Measurements from ENCODE around the gene SPTBN1.

Gene SPTBN1

DNA sequence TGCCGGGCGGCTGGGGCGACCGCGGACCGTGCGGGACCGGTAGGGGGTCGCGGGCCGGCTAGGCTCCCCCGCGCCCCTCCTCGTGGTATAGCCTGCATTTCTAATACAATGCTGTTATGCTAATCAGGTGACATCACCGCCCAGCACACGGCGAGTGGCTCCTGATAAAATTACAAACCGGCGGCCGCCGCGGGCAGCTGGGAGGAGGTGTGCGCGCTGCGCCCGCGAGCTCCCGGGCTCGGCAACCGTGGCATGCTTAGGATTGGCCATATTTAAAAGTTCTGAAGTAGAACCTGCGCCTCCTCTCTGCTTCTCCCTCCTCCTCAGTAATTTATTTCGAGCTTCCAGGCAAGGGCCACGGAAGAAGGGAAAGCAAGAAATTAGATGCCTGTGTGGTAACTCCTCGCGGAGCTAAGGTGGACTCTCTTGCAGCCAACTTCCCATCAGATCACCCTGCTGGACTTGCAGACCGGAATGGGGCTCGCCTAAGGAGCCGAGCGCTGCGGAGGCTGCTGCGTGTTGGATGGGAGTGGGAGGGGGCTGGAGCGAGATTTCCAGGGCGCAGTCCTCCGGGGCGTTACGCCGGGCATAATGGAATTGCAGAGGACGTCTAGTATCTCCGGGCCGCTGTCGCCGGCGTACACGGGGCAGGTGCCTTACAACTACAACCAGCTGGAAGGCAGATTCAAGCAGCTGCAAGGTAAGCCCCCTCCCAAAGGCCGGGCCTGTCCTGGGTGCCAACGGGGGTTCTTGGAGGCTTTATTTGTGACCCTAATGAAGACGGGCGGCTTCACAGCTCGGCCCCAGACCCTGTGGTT is 102.3 kb downstream of the SPTBN1 start:
- DNase-seq, result peak; percentile 85

DNA sequence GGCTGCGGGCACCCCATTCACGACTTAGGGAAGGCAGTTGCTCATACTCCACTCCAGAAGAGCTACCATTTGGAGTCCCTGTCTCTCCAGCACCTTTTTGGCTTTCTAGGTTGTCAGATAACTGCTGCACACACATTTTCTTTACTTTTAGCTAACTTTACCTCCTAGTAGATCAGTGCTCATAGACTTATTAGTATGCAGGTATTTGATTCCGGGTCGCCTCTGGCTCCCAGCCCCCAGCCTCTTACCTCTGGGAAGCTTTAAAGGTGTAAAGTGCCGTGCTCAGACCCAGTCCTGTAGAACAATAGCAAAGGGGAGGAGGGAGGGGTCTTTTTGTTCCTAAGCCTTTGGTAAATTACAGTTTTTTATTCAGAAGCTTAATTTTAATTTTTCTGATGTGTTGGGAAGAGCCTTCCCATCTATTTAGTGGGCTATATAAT is 102.9 kb downstream of the SPTBN1 start:
- DNase-seq, result no peak

DNA sequence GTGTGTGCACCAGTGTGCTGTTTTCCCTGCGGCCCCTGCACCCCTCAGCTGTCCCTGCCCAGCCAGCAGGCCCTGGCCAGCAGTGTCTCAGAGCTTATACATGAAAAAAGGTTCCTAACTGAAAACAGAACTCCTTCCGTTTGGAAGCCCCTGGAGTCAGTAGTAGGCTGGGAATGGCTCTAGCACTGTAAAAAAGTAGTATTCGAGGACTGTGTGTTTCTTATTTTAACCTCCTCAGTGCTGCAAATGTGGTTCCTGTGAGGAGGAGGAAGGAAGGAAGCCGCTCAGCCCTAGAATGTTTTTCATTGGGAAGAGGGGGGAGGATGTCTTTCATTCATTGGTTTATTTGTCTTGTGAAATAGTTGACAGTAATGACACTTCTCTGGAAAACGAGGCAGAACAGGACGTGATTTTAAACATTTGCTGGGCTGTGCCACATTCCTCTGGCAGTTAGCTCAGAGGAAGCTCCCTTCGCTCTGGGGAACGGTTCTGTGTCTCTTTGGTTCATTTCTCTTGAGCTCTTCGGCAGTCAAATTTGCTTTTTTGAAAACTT is 103.5 kb downstream of the SPTBN1 start:
- DNase-seq, result no peak

DNA sequence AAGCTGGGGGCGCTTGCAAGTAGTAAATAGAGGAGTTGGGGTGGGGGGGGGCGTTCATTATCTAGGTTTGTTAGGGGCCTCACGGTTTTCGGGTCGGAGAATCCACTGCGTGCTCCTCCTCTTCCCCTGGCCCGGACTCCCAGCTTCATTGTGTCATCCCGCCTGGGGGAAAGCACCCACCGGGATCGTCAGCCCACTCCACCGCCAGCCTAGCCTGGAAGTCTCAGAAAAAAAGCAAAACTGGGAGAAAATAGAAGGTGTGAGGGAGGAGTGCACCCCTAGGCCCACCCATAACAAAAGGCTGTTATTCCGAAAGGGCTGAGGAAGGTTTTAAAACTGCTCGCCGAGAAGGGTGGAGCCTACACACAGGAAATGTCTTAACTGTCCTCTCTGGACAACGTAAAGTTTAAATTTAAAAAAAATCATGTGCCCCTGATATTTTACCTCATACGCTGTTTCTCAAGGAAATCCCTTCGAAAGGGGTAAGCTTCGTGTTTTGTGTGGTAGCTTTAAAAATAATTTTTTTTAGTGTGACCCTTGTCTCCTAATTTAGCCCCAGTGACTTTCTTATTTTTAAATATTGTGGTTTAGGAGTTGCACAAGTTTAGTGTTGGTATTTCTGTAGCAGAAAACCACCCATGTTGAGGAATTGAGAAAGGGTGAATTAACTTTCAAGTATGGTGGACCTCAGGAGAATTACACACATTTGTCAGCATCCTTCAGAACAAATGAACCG is 104.2 kb downstream of the SPTBN1 start:
- DNase-seq, result no peak

GRCh38 chr2:54561010-54561409 is 104.9 kb downstream of the SPTBN1 start:
- DNase-seq, result no peak

DNA sequence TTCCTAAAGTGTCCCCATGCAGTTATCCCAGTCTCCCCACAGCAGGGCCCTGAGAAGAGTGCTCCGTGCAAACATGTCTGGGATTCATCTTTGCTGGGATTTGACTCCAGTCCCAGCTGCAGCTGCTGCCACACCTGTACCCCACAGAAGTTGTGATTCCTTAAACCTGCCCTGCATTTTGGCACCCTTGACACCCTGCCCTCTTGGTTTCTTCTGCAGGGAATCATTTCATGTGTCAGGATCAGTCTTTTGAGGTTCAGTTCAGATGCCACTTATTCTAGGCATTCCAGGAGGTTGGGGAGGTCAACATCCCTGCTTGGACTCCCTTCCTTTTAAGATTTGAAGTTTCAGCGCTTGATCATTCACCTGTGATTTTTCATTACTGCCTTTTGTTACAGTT is 108.3 kb downstream of the SPTBN1 start:
- DNase-seq, result no peak

GRCh38 chr2:54565551-54565950 is 109.4 kb downstream of the SPTBN1 start:
- DNase-seq, result no peak

DNA sequence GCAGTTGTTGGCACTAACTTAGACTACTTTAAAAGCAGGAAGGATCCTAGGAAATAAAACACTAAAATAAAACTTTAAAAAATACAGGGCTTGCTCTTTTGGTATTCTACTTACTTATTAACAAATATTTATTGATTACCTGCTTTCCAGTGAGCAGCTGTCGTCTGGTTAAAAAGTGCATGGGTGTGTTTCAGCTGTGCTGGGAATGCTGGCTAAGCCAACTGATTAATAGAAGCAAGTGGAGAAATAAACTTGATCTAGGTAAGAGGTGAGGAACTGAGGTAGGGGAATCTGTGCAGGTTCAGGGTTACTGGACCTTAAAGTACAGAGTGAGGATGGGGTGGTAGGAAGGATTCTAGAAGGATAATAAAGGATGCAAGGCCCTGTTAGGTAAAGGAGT is 110.8 kb downstream of the SPTBN1 start:
- DNase-seq, result no peak

- no peak for DNase-seq
Measured at GRCh38 chr2:54568876-54569321, 112.8 kb downstream of the SPTBN1 start.

DNA sequence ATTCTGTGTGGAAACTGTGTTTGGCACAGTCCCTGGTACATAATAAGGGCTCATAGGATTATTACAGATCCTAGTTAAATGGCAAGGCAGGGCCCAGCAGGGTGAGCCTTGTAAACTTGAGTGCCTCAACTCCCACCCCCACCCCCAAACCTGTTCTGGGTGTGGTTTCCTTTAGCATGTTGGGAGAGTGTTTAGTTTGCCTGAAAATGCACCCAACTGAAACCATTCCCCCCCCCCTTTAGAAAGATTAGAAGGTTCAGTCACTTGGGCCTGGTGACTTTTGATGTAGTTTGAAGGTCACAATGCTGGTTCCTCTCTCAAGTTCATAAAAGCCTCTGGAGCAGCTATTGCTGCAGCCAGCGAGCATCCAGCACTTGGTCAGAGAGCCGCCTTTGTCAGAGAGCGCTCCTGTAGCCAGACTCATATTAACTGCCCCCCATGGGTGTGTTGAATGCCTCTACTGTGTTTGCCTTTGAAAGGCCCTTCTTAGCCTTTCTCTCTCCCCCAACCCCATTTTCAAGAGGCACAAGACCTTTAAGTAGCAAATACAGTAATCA is 113.7 kb downstream of the SPTBN1 start:
- no peak for DNase-seq

DNA sequence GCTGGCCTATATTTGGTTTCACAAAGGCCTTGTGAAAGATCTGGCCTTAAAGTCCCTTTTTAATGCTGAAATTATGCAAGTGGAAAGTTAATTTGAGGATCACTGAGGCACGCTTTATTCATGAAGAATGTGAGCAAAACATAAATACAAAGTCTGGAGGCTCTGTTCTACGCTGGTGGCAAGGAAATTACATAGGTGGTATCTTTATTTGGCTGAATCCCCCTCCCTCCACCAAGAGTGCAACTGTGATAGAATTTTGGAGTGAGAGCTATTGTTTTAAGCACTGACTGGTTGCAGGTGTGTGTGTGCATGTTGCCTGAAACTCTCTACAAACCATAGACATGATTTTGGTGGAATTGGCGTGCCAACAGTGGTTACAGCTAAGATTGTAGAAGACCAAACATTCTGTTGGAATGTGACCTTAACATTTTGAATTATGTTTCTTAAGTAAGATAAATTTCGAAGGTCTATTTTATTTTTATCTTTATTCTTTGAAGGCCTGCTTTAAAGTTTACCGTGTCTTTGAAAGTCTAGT is 114.3 kb downstream of the SPTBN1 start:
- no peak for DNase-seq

DNA sequence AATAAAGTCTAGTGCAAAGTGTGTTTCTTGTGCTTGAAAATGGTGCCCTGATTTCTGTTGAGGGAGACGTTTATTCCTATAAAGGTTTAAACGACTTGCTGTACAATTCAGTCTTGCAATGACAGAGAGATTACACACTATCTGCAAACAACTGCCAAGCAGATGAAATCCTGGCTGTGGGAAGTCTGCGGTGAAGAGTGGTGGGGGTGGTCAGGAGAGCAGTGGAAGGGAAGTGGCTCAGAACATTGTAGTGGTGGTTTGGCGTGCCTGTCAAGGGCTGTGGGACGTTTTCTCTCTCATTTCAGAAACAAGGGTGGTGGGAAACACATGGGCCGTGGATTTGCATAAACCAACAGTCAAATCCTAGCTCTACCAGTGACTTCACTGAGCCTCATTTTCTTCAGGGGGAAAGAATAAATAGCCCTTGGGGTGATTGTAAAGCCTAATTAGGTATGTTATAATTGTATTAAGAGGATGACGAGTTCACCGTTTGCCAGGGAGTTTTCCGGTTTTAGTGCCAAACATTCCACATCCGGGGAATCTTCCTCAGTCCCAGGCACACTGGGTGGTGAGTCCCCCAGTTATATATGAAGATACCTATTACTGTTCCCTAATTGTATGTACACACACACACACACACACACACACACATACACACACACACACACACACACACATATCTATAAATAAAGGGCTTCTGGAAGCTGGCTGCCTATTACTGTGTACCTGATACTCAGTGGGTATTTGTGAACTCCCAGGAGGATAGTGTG is 115.0 kb downstream of the SPTBN1 start:
- DNase-seq, result no peak

DNA sequence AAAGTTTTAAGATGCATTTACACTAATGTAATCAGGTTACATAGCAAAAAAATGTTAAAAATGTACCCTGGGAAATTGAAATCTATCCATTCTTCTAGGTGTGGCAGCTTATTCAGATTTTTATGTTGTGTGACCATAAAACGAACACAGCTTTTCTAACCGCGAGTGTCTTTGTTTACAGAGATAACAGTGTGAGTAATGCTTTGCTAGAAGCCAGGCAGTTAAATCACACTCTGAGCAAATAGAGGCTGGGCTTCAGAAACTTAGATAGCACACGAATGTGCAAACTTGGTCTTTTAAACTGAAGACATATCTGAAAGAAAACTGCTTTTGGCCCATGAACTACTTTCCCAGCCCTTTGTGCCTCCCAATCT is 116.1 kb downstream of the SPTBN1 start:
- no peak for DNase-seq

DNA sequence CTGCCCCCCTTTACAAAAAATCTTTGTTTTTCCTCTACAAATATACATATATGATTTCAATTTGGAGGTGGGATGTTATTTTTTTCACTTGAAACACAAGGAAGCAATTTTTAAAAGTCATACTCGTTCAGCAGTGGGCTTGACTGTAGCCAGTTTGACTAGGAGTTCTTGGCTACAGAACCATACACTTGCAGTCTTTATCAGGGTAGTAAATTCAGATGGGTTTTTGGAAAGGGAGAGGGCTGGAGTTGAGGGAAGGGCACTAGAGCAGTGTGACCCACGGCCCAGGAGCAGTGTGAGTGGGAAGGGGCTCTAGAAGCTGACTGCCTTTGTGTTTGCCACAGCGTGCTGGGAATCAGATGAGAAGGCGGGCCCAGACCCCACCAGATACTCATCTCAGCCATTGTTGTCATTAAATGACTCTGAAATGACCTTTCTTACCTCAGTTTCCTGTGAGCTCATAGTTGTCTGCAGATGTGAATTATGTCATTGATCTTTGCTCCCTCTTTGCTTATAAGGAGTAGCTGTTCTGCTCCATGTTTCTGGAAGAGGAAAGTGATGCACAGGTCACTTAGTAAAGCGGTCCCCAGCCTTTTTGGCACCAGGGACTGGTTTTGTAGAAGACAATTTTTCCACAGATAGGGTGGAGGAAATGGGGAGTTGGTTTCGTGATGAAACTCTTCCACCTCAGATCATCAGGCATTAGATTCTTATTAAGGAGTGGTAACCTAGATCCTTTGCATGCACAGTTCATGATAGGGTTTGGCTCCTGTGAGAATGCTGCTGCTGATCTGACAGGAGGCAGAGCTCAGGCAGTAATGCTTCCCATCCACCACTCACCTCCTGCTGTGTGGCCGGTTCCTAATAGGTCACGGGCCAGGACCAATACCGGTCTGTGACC is 116.8 kb downstream of the SPTBN1 start:
- DNase-seq, result no peak

GRCh38 chr2:54573537-54573919 is 117.4 kb downstream of the SPTBN1 start:
- DNase-seq, result no peak

DNA sequence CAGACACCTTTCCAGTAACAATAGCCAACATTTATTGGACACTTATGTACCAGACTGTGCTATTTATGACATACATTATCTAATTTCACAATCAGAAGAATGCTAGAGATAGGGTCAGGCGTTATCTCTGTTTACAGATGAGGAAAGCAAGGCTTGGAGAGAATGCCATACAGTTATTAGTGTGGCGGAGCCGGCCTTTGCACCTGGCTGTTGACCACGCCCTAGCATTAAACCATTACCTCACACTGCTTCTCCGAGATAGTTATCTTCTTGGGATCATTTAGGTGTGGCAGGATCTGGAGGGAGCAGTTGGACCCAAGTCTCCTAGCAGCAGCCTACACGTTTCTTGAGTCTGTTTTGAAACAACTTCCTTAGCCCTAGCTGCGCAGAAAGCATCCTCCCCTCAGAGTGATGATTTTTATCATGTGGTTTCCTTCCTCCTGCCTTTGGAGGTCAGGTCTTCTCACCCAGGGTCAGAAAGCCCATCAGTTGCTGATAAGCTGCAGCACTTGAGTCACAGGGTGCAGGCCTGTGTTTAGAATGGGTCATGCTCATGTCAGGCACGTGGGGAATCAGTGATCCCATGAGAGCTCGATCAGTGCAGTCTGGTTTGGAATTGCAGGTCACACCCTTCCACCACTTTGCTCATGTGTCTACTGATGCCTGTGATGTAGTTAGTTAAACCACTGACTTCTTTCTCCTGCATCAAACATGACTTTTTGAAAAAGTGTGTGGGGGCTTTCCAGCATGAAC is 118.2 kb downstream of the SPTBN1 start:
- DNase-seq, result no peak

DNA sequence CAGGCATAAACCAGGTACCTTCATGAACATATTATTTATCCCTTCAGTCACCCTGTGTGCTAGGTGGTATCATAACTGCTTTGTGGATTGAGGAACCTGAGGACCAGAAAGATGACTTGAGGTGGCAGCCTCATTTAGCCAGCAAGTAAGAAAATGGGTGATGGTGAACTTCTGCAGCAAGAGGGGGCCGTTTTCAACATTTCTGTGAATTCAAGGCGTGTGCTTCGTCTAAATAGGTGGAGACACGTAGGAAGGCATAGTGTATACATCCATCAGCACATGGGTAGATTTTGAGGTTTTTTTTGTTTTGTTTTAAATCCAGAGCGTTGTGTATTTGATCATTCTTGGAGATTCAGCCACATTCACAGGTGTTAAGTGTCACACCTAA is 118.7 kb downstream of the SPTBN1 start:
- no peak for DNase-seq

DNA sequence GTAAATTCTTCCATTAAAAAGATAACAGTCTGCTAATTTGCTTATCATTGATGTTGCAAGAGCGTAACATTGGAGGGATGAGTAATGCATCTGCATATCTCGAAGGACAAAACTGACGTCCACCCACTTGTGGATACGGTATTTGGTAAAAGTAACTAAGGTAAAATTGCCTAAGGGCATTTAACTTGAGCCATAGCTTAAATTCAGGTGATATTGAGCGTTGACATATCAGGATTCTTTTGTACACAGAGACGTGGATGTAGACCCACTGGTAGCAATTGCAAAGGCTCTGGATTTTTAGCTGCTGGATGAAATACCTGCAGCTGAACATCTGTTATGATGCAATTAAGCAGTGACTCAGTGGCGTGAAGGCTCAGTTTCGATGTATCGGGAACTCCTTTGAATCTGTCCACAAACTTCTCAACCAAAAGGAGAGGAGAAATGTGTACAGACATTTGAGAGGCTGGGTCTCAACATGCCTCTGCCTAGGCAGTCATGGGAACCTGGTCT is 119.3 kb downstream of the SPTBN1 start:
- DNase-seq, result no peak

DNA sequence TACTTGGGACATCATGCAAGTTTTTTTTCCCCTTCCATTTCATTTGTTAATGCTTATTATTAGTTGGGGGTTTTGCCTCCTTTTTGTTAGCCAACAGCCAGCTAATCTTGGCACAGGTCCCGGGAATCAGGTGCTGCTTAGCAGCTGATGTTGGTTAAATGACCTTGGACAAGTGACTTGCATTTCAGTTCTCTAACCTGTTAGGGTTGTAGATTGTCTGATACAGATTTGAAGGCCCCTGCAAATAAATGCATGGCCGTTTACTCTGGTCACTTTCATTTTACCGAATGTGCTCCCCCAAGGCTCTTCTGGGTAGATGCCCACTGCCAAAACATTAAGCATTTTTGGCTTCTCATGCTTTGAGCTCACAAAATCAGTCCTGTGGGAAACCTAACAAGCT is 120.9 kb downstream of the SPTBN1 start:
- DNase-seq, result peak; percentile 54

GRCh38 chr2:54577944-54578647 is 122.0 kb downstream of the SPTBN1 start:
- DNase-seq, result no peak

Data from NCI-H2171 (cell line).